Glutamatergic neuron (in vitro differentiated cells): ENCODE data around the gene THAP8. TPM values are rescaled to one million over a fixed set of nuclear protein-coding genes. Genes with fewer than 3 reads are reported as not detected.

Experiments used
- DNase-seq: peaks from one replicate; pipeline ENCODE4 v3.0.0; 2022
- H3K27ac Mint-ChIP-seq: one replicate; pipeline ENCODE4 v1.8.0; 2020; ENCODE audit warnings: mild to moderate bottlenecking, mixed read lengths, inconsistent platforms; ENCODE audit not compliant: unreplicated experiment
- H3K27me3 Mint-ChIP-seq: one replicate; pipeline ENCODE4 v1.8.0; 2020; ENCODE audit warnings: mild to moderate bottlenecking, moderate library complexity, mixed read lengths, inconsistent platforms; ENCODE audit not compliant: unreplicated experiment
- H3K36me3 Mint-ChIP-seq: one replicate; pipeline ENCODE4 v1.8.0; 2020; ENCODE audit warnings: mild to moderate bottlenecking, mixed read lengths, inconsistent platforms; ENCODE audit not compliant: unreplicated experiment
- H3K4me1 Mint-ChIP-seq: one replicate; pipeline ENCODE4 v1.8.0; 2020; ENCODE audit warnings: mild to moderate bottlenecking, low read depth, mixed read lengths, inconsistent platforms; ENCODE audit not compliant: unreplicated experiment
- H3K4me3 Mint-ChIP-seq: one replicate; pipeline ENCODE4 v1.8.0; 2020; ENCODE audit warnings: mild to moderate bottlenecking, mixed read lengths, inconsistent platforms; ENCODE audit not compliant: unreplicated experiment
- H3K9me3 Mint-ChIP-seq: one replicate; pipeline ENCODE4 v1.8.0; 2020; ENCODE audit warnings: mild to moderate bottlenecking, moderate library complexity, mixed read lengths, inconsistent platforms; ENCODE audit not compliant: unreplicated experiment
- total RNA-seq: library from RNA; stranded (reverse); fragmentation: NEBNext Ultra II Directional; extraction: Animal tissue kit (Norgen Biotek cat#: 25700); gene quantifications from one replicate; pipeline ENCODE4 v1.2.1, GENCODE V29; 2021; ENCODE audit not compliant: unreplicated experiment
- TF ChIP-seq, protein P1 (sequence below): fragments of 200-600 bp; sonication (generic); IDR thresholded peaks from one replicate; pipeline ENCODE4 v1.5.0; 2021; ENCODE audit not compliant: partially characterized antibody, unreplicated experiment

The THAP8 gene
- total RNA-seq, 1 donor from 2014 or later, result 10.1 TPM

DNA sequence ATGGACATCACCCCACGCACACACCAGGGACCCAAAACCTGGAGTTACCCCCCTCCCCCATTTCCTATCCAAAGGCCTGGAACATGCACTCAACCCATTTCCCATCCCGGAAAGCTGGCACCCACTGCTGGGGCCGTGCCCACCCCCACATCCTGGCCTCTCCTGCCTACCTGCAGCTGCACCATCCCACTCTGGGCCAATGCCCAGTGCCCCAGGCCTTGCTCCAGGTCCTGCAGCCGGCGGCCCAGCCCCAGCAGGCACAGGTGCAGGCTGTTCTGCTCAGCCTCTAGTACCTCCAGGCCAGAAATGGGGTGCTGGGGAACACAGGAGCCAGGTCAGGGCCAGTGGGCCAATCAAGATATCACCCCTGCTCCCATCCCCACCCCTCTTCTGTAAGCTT is 47.1 kb downstream of the THAP8 start:
- Mint-ChIP-seq H3K27me3 (peaks cover 3% of the 10 kb centered on the region), H3K27ac (no peak overlapping the region), H3K4me3 (no peak overlapping the region), H3K9me3 (peaks cover 2% of the 10 kb centered on the region), H3K4me1 (peaks cover 9% of the 10 kb centered on the region), H3K36me3 (no peaks in the 10 kb centered on the region)
- no peak for DNase-seq
- TF ChIP-seq, protein P1, sequence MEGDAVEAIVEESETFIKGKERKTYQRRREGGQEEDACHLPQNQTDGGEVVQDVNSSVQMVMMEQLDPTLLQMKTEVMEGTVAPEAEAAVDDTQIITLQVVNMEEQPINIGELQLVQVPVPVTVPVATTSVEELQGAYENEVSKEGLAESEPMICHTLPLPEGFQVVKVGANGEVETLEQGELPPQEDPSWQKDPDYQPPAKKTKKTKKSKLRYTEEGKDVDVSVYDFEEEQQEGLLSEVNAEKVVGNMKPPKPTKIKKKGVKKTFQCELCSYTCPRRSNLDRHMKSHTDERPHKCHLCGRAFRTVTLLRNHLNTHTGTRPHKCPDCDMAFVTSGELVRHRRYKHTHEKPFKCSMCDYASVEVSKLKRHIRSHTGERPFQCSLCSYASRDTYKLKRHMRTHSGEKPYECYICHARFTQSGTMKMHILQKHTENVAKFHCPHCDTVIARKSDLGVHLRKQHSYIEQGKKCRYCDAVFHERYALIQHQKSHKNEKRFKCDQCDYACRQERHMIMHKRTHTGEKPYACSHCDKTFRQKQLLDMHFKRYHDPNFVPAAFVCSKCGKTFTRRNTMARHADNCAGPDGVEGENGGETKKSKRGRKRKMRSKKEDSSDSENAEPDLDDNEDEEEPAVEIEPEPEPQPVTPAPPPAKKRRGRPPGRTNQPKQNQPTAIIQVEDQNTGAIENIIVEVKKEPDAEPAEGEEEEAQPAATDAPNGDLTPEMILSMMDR, result no peak

DNA sequence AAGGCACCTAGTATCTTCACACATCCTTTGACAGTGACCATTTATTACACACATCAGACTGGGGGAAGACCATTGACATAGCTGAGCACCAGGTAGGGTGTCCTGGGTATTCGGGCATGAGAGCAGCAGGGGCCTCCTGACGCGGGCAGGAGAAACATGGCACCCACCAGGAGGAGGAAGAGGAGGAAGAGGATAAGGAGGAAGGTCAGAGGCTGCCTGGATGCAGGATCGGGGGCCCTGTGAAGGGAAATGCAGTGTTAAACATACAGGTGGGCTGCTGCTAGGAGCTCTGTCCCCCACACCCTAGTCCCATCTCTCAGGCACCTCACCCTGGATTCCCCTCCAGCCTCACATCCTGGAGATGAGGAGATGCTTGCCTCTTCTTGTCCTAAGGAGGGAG is 50.8 kb downstream of the THAP8 start:
- Mint-ChIP-seq H3K36me3 (no peaks in the 10 kb centered on the region), H3K27ac (no peak overlapping the region), H3K4me1 (no peaks in the 10 kb centered on the region), H3K4me3 (no peak overlapping the region), H3K27me3 (peaks cover 2% of the 10 kb centered on the region), H3K9me3 (no peaks in the 10 kb centered on the region)
- TF ChIP-seq, protein P1, result no peak
- no peak for DNase-seq

DNA sequence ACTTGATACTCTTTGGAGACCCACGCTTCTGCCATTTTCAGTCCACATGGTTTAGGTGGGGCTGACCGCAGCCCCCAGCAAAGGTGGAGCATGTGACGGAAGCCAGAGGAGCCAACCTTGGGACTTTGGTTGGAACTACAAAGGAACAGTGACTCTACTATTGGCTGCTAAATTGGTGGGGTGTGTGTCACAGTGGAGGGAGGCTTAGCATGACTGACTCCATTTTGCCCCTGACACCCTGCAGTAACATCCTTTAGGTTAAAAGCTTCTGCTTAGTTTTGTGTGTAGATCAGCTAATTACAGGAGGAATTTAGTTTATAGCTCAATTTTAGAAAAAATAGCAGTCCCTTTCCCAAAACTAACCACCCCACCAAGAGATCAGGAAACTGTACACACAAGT is 52.5 kb downstream of the THAP8 start:
- H3K4me1 Mint-ChIP-seq, result no peaks in the 10 kb centered on the region
- H3K9me3 Mint-ChIP-seq, result no peaks in the 10 kb centered on the region
- DNase-seq, result no peak
- H3K27ac Mint-ChIP-seq, result no peak overlapping the region
- H3K27me3 Mint-ChIP-seq, result peaks cover 4% of the 10 kb centered on the region
- TF ChIP-seq, protein P1, result no peak
- H3K4me3 Mint-ChIP-seq, result no peak overlapping the region
- no peaks in the 10 kb centered on the region for H3K36me3 Mint-ChIP-seq

DNA sequence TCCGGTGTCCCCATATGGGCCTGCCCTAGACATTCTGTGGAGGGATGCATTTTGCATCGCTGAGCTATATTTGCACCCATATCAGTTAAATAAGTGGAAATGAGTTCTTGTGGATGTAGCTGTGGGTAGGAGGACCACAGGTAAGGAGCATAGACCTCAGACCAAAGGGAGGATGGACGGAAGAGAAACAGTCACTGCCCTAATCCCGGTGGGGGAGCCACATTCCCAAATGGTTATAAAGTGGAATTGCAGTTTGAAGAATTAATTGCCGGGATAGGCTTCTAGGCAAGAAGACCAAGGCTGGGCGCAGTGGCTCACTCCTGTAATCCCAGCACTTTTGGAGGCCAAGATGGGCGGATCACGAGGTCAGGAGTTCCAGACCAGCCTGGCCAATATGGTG is 57.3 kb downstream of the THAP8 start:
- Mint-ChIP-seq H3K4me3 (peak overlapping the region; percentile 91), H3K4me1 (peaks cover 9% of the 10 kb centered on the region), H3K36me3 (no peaks in the 10 kb centered on the region), H3K9me3 (peaks cover 2% of the 10 kb centered on the region), H3K27me3 (peaks cover 10% of the 10 kb centered on the region), H3K27ac (no peak overlapping the region)
- DNase-seq, result no peak
- TF ChIP-seq, protein P1, result no peak

DNA sequence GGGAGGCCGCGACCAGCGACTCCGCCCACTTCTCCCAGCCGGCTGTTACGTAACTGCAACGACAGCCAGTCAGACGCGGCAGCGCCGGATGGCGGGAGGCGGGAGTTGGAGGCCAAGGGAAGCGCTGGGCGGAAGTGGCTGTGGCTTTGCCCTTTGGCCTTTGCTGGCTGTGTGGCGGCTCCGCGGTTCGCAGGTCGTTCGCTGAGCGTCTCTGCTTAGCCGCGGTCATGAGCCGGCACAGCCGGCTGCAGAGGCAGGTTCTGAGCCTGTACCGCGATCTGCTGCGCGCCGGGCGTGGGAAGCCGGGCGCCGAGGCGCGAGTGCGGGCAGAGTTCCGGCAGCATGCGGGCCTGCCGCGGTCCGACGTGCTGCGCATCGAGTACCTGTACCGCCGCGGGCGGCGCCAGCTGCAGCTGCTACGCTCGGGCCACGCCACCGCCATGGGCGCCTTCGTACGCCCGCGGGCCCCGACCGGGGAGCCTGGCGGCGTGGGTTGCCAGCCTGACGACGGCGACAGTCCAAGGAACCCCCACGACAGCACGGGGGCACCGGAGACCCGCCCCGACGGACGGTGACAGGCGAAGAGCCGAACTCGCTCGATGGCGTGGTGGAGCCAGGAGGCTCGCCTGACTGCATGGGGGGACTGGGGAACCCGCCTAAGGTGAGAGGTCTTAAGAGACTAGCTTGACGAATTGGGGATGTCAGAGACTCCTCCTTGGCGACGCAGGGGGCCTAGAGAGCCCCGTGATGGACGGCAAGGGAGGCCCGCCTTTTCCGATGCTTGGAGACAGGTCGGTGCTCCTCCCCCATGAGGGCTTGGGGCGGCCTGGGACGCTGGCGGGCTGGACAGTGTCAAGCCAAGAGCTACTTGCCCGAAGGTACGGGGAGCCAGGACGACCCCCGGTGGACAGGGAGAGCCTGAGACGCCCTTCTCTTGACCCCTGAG is 58.8 kb downstream of the THAP8 start, which contains the start of gene SDHAF1:
Gene SDHAF1 (plus strand): TSS at position 141 of the 946 bp plus-strand sequence. CDS start 87 bp downstream, at position 228.
- H3K27ac Mint-ChIP-seq, result peak within 1 kb of the TSS; percentile 89
- H3K9me3 Mint-ChIP-seq, result peaks cover 2% of the 10 kb centered on the region
- peak within 1 kb of the TSS; percentile 92 for H3K4me3 Mint-ChIP-seq
- H3K4me1 Mint-ChIP-seq, result peaks cover 11% of the 10 kb centered on the region
- H3K27me3 Mint-ChIP-seq, result peaks cover 10% of the 10 kb centered on the region
- H3K36me3 Mint-ChIP-seq, result no peaks in the 10 kb centered on the region
- TF ChIP-seq, protein P1, result no peak
- DNase-seq, result peak; percentile 98
